Mesodermal cell (in vitro differentiated cells): ENCODE measurements around the gene LGALS7B.
"Not testable (repeated sequence)": the region's sequence is repeated elsewhere in the genome, so short reads cannot be mapped to it uniquely, and the experiment has no call there.

Experiments used
- H3K27ac ChIP-seq: 2 replicates; pipeline ENCODE4 v1.7.0; 2013; ENCODE audit warnings: mild to moderate bottlenecking, low read depth, low read length, moderate library complexity; ENCODE audit not compliant: severe bottlenecking
- H3K36me3 ChIP-seq: 2 replicates; pipeline ENCODE4 v1.7.1; 2013; ENCODE audit warnings: mild to moderate bottlenecking, low read length, moderate library complexity; ENCODE audit not compliant: control insufficient read depth, insufficient read depth
- H3K4me1 ChIP-seq: one replicate; pipeline ENCODE4 v1.7.1; 2013; ENCODE audit warnings: mild to moderate bottlenecking, low read length; ENCODE audit not compliant: insufficient read depth, control insufficient read depth, poor library complexity, severe bottlenecking
- H3K4me3 ChIP-seq: 2 replicates; pipeline ENCODE4 v1.7.0; 2013; ENCODE audit warnings: low read length, control low read depth, mild to moderate bottlenecking; ENCODE audit not compliant: insufficient read depth, poor library complexity, severe bottlenecking; ENCODE audit errors: extremely low read depth
- H3K9me3 ChIP-seq: 2 replicates; pipeline ENCODE4 v1.7.1; 2013; ENCODE audit warnings: mild to moderate bottlenecking, low read length, moderate library complexity; ENCODE audit not compliant: control insufficient read depth
- WGBS, 2 experiments: methylation state at CpG; one replicate each; pipeline ENCODE4 v1.1.5; 2013; ENCODE audit warnings: missing lambda C conversion rate in 2 of 2; ENCODE audit not compliant: insufficient coverage in 2 of 2; 5-methylcytosine and 5-hydroxymethylcytosine counted together

LGALS7B gene

GRCh38 chr19:38825936-38826335, 36.9 kb downstream of the LGALS7B start:
- H3K4me1 ChIP-seq, result peaks cover 11% of the 10 kb centered on the region
- 91 to 92% methylated on average over 4 to 6 of the region's 7 CpGs for WGBS, 2 experiments
- peaks cover 39% of the 10 kb centered on the region for H3K36me3 ChIP-seq
- H3K9me3 ChIP-seq, H3K27ac ChIP-seq, H3K4me3 ChIP-seq: not testable (repeated sequence)

GRCh38 chr19:38826856-38827551, 38.0 kb downstream of the LGALS7B start:
- Histone ChIP-seq H3K9me3 (no peaks in the 10 kb centered on the region), H3K27ac (no peak overlapping the region), H3K36me3 (peaks cover 39% of the 10 kb centered on the region), H3K4me3 (no peak overlapping the region), H3K4me1 (peaks cover 13% of the 10 kb centered on the region)
- WGBS, 2 experiments, result 60 to 69% methylated on average over 3 to 4 of the region's 6 CpGs

GRCh38 chr19:38829203-38829602, 40.2 kb downstream of the LGALS7B start:
- not testable (repeated sequence) for H3K9me3 ChIP-seq, H3K4me1 ChIP-seq, H3K4me3 ChIP-seq, H3K27ac ChIP-seq
- peaks cover 32% of the 10 kb centered on the region for H3K36me3 ChIP-seq
- WGBS, 2 experiments, result 96% methylated on average over 4 of the region's 7 CpGs; no CpG with 5 or more reads in 1 of the 2 experiments

GRCh38 chr19:38830039-38830733, 41.2 kb downstream of the LGALS7B start:
- peak overlapping the region; percentile 2 for H3K27ac ChIP-seq
- WGBS, 2 experiments, result 93% methylated on average over 3 of the region's 4 CpGs

GRCh38 chr19:38831142-38831605, 42.2 kb downstream of the LGALS7B start:
- peaks cover 43% of the 10 kb centered on the region for H3K36me3 ChIP-seq
- H3K4me3 ChIP-seq, result peak overlapping the region; percentile 65
- H3K27ac ChIP-seq, result peak overlapping the region; percentile 98
- H3K9me3 ChIP-seq, result no peaks in the 10 kb centered on the region
- WGBS, 2 experiments, result 18 to 21% methylated on average over 13 to 15 of the region's 16 CpGs
- H3K4me1 ChIP-seq, result peaks cover 5% of the 10 kb centered on the region

More at GRCh38 chr19:38830039-38830733, 41.2 kb downstream of the LGALS7B start:
- H3K4me3 ChIP-seq, result no peak overlapping the region
- peaks cover 5% of the 10 kb centered on the region for H3K4me1 ChIP-seq
- H3K36me3 ChIP-seq, result peaks cover 34% of the 10 kb centered on the region
- no peaks in the 10 kb centered on the region for H3K9me3 ChIP-seq

GRCh38 chr19:38833092-38833425, 44.1 kb downstream of the LGALS7B start:
- Histone ChIP-seq H3K27ac (no peak overlapping the region), H3K4me1 (peaks cover 13% of the 10 kb centered on the region), H3K9me3 (no peaks in the 10 kb centered on the region), H3K36me3 (peaks cover 52% of the 10 kb centered on the region), H3K4me3 (no peak overlapping the region)
- WGBS, 2 experiments, result 100% methylated on average over 3 of the region's 7 CpGs; no CpG with 5 or more reads in 1 of the 2 experiments

- Histone ChIP-seq H3K4me3 (no peak overlapping the region), H3K27ac (no peak overlapping the region), H3K36me3 (peaks cover 54% of the 10 kb centered on the region), H3K4me1 (peaks cover 22% of the 10 kb centered on the region), H3K9me3 (no peaks in the 10 kb centered on the region)
- 92 to 100% methylated on average over 2 to 4 of the region's 4 CpGs for WGBS, 2 experiments
Observed at GRCh38 chr19:38834104-38834490, 45.1 kb downstream of the LGALS7B start.

GRCh38 chr19:38834590-38834989, 45.6 kb downstream of the LGALS7B start:
- Histone ChIP-seq H3K36me3 (peaks cover 57% of the 10 kb centered on the region), H3K4me1 (peaks cover 26% of the 10 kb centered on the region), H3K9me3 (no peaks in the 10 kb centered on the region), H3K27ac (no peak overlapping the region), H3K4me3 (no peak overlapping the region)
- 100% methylated on average over 5 to 6 of the region's 6 CpGs for WGBS, 2 experiments

- Histone ChIP-seq H3K4me3 (no peak overlapping the region), H3K27ac (peak overlapping the region; percentile 45), H3K4me1 (peaks cover 34% of the 10 kb centered on the region), H3K9me3 (no peaks in the 10 kb centered on the region), H3K36me3 (peaks cover 63% of the 10 kb centered on the region)
- 94 to 97% methylated on average over 6 to 7 of the region's 8 CpGs for WGBS, 2 experiments
Observed at GRCh38 chr19:38836159-38836982, 47.4 kb downstream of the LGALS7B start.

GRCh38 chr19:38836983-38837626, 48.1 kb downstream of the LGALS7B start:
- Histone ChIP-seq H3K9me3 (no peaks in the 10 kb centered on the region), H3K36me3 (peaks cover 70% of the 10 kb centered on the region), H3K4me3 (no peak overlapping the region), H3K4me1 (peaks cover 34% of the 10 kb centered on the region), H3K27ac (peak overlapping the region; percentile 70)
- WGBS, 2 experiments, result 82 to 97% methylated on average over 3 to 6 of the region's 6 CpGs
